TTC549 (cell line): Measurements from ENCODE around the gene KRTAP10-5.

ENCODE experiments used
- FAIRE-seq: peaks from 2 replicates; lab custom pipeline; 2012; peaks lifted over from hg19 to GRCh38; lab: Jason Lieb, UNC

The KRTAP10-5 gene

GRCh38 chr21:44549525-44550211 is 30.7 kb downstream of the KRTAP10-5 start:
- FAIRE-seq, result no peak

GRCh38 chr21:44548922-44549321 is 31.5 kb downstream of the KRTAP10-5 start:
- no peak for FAIRE-seq

DNA sequence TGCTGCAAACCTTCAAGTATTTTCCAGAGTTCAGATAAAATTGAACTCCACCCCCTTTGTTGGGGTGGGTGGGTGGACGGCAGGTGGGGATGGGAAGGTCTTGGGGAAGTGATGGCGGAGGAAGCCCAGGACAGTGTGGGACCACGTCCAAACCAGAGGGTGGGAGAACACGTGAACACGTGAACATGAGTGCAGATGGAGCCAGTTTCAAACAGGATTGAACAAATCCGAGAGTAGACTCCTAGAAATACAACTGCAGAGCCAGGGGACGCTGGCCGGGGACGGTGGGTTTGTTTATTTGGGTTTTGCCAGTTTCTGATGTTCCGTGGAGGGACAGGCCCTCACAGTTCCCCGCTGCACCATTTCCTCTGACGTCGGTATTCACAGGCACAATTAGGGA is 32.0 kb downstream of the KRTAP10-5 start:
- no peak for FAIRE-seq

DNA sequence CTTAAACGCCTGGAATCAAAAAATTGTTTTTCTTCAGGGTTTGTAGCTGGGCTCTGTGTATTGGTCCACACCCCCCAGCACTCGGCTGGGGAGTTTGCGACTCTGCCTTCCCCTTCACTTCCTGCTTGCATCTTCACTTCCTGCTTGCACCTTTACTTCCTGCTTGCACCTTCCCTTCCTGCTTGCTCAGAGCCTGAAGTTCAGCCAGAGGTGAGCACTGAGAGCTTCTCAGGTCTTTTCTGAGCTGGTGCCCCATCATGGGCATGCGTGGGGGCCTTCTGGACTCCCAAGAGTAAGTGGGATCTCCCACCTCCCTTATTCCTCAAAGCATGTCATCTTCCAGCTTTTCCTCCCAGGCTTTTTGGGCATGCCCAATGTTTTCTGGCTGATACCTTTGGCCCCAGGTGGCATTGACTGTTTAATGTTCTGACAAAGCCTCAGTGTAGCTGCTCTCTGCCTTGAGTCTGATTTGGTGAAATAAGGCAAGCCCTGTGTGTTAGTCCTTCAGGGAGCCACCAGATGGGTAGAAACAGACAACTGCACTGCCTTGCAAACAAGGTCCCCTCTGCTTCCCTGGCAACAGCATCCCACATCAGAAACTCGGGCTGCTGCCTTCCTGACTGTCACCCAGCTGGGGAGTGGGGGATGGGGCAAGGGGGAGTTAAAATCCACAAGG is 32.6 kb downstream of the KRTAP10-5 start:
- no peak for FAIRE-seq

GRCh38 chr21:44544566-44544965 is 35.8 kb downstream of the KRTAP10-5 start:
- FAIRE-seq, result no peak

GRCh38 chr21:44542716-44543115 is 37.7 kb downstream of the KRTAP10-5 start:
- FAIRE-seq, result no peak

- no peak for FAIRE-seq
Measured at GRCh38 chr21:44540741-44541288, 39.6 kb downstream of the KRTAP10-5 start.

DNA sequence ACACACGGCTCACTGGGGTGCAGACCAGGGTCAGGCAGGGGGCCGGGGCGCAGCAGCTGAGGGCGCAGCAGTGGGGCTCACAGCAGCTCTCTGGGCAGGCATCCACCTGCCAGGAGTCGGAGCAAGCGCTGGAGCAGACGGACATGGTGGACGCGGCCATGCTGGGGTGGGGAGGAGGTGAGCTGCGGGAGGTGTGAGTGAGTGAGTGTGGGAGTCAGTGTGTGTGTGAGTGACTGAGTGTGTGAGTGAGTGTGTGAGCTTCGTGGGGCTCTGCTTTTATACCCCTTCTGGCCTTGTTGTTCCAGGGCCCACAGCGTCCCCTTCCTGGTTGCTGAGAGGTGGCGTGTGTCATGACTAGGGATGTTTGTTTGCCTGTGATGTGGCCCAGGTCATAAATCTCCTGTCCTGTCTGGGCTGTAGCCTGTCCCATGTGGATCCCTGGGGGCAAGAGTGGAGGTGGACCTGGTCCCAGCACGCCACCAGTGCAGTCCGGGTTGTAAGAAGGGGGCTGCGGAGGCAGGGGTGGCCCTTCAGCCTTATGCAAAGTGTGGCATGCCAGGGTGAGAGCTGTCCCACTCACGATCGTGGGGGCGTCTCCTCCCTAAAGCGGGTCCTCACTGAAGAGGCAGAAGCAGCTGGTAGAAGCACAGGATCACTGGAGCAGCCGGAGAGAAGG is 40.3 kb downstream of the KRTAP10-5 start, which contains the start of gene KRTAP10-1:
TSS of gene KRTAP10-1 (minus strand) at position 205 of the 676 bp plus-strand sequence. CDS start at position 160, 45 bp downstream.
- FAIRE-seq, result no peak

DNA sequence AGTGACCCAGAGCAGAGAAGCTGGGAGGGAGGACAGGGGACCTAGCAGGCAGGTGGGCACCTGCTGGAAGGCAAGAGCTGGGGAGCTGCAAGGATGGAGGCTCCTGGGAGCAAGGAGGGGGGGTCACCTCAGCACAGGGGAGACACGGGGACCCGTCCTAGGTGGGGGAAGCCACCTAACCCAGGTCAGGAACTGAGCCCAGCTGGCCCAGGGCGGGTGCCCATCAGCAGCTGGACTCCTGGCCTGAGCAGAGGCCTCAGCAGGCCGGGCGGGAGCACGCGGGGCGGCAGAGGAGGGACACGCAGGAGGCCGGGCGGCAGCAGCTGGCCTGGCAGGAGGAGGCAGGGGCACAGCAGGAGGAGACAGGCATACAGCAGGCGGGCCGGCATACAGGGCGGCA is 41.4 kb downstream of the KRTAP10-5 start:
- FAIRE-seq, result no peak

DNA sequence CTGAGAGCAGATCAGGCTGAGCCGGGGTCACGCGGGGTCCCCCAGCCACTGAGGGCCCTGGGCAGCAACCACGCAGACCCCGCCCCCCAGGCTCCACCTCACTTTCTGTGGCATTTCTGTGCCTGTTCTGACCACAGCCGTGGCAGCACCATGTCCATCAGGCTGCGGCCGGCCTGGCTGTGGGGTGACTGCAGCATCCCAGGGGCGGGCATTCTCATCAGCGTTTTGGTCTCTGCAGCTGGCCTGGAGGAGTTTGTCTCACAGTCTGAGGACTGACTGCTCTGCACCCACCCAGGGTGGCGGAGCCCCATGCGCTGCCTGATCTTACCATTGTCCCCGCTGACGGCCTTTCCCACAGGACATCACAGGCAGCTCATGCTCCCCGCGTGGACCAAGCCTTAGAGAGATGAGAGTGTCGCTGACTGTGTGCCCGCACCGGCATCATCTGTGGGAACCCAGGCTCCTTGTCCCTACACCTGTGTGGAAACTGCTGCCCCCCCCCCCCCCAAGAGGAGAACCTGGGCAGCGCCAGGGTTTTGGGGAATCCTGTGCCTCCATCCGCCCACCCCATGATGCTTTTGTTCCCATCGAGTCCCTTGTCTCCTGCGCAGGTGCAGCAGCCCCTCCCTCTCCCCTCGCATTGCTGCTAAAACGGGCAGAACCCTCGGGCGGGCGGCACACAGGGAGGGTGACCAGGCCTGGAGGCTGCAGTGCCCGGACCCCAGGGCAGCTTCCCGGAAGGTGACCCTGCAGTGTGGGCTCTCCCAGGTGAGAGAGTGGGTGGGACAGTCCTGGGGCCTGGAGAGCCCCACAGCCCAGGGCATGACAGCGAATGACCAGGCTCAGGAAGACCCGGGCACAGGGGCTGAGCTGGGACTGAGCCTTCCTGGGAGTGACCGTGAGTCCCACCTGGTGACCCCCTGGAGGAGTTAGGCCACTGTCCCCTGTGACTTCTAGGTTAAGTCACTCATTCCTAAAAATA is 42.2 kb downstream of the KRTAP10-5 start:
- no peak for FAIRE-seq

GRCh38 chr21:44535963-44536362 is 44.4 kb downstream of the KRTAP10-5 start:
- FAIRE-seq, result no peak

- no peak for FAIRE-seq
Measured at GRCh38 chr21:44534688-44535087, 45.7 kb downstream of the KRTAP10-5 start.

GRCh38 chr21:44533891-44534627 is 46.3 kb downstream of the KRTAP10-5 start:
- FAIRE-seq, result no peak

DNA sequence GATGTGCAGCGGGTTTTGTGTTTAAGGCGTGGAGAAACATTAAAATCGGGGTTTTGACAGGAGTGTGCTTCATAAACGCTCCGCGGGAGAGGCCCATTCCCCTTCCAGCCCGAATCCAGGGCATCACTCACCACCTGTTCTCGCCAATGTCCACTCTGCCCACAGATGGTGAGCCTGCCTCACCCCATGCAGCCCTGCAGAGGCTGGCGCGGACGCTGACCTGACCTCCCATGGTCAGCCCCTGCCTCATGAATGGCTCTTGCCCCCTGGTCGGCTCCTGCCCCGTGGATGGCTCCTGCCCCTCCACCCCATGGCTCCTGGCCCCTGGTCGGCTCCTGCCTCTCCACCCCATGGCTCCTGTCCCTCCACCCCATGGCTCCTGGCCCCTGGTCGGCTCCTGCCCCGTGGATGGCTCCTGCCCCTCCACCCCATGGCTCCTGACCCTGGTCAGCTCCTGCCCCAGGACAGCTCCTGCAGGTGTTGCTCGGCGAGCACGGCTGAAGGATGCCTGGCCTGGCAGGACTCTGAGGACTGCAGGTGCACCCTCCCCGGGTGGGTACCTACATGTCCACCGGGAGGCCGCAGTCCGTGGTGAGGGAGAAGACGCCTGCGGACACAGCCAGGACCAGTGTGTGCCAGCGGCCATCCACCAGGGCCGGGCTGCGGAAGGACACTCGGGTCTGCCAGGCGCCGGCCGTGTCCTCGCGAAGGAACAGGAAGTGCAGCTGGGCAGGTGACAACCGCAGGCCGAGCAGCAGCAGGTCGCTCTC is 47.1 kb downstream of the KRTAP10-5 start:
- no peak for FAIRE-seq

DNA sequence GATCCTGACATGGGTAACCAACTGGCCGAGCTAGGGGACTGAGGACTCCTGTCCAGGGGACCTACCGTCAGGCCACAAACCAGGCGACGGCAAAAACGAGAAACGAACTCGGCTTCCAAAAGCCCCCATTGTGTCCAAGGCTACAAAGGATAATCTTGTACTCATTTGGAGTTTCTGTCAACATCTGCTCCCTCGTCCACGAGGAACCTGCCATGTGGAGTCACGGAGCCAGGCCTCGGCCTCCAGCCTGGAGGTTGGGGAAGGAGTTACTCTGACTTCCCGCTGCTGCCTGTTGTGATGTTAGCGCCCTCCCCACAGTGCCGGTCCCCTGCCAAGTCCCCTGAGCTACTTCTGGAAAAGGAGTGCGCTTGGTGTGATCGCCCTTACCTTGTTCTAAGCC is 47.7 kb downstream of the KRTAP10-5 start:
- FAIRE-seq, result no peak

- no peak for FAIRE-seq
Measured at GRCh38 chr21:44531606-44532564, 48.5 kb downstream of the KRTAP10-5 start.

- FAIRE-seq, result no peak
Measured at GRCh38 chr21:44530903-44531605, 49.4 kb downstream of the KRTAP10-5 start.

GRCh38 chr21:44530221-44530902 is 50.0 kb downstream of the KRTAP10-5 start:
- no peak for FAIRE-seq
